ENCODE data around the gene TRIM63. TPM values are rescaled to one million over a fixed set of nuclear protein-coding genes. Genes with fewer than 3 reads are reported as not detected.

TRIM63 gene
- total and polyA plus RNA-seq, 9 of the 15 experiments (the other 6 are each of a cell fraction or from before 2014, with no cell fraction given): 0.08 to 0.57 (median 0.36) TPM

DNA sequence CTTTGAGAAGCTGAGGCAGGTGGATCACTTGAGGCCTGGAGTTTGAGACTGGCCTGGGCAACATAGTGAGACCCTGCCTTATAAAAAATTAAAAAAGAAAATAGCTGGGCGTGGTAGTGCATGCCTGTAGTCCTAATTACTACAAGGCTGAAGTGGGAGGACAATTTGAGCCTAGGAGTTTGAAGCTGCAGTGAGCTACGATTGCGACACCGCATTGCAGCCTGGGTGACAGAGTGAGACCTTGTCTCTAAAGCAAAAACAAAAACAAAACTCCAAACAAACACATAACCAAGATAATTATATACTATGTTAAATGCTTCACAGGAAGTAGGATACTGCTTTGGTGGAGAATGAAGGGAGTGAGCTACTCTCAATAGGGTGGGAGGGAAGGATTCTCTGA lies 64.2 kb downstream of the TRIM63 start (continued):
- TF ChIP-seq MAX (CRISPR knock-in tag; IDR thresholded peaks at IDR 0.05): no peak
- no peak for TF ChIP-seq NFRKB (IDR thresholded peaks at IDR 0.05; ENCODE audit: low read depth)
- 0 out of 2 replicates have a peak, but pooled peaks have one; percentile 19 for TF ChIP-seq IRF9 (tag; IDR thresholded peaks at IDR 0.05)
- TF ChIP-seq RFX1 (IDR thresholded peaks at IDR 0.05): no peak
- no peak for TF ChIP-seq TOE1 (IDR thresholded peaks at IDR 0.05; ENCODE audit: borderline replicate concordance)
- TF ChIP-seq TOE1 (CRISPR knock-in tag; IDR thresholded peaks at IDR 0.05; ENCODE audit: borderline replicate concordance, low read depth): no peak
- no peak for TF ChIP-seq PURB (CRISPR knock-in tag; IDR thresholded peaks at IDR 0.05; ENCODE audit: low read depth)

Small RNA genes lying within 50 kb of the gene (small RNA-seq; reads per million reads assigned to genes)
- gene RF00283 (not detected), gene RF00492 (not detected)

Other genes with a start within 250 kb of the TRIM63 start
Only the 7 nearest of the 17 such genes appear.
- gene PAFAH2, start 69.6 kb downstream of the TRIM63 start, total RNA-seq (2014; rRNA removed): 5.5 and 6.5 TPM in 2 replicates
- gene PAFAH2, start 69.6 kb downstream of the TRIM63 start, total RNA-seq (2014; rRNA removed; fragmentation: Illumina TruSeq; extraction: Trizol): 6.4 and 6.8 TPM in 2 replicates
- 6.3 and 6.4 TPM in 2 replicates for gene PAFAH2, start 69.6 kb downstream of the TRIM63 start, total RNA-seq (2015; rRNA removed; fragmentation: Illumina TruSeq; extraction: Trizol)
- gene PAFAH2, start 69.6 kb downstream of the TRIM63 start, total RNA-seq (2021): 4.7 and 5.9 TPM in 2 replicates
- gene PAFAH2, start 69.6 kb downstream of the TRIM63 start, polyA plus RNA-seq (2011; rRNA removed): 7.5 and 10.9 TPM in 2 replicates
- 7.0 and 8.7 TPM in 2 replicates for gene PAFAH2, start 69.6 kb downstream of the TRIM63 start, polyA plus RNA-seq (2014; fragmentation: Illumina TruSeq; extraction: Trizol)
- gene PAFAH2, start 69.6 kb downstream of the TRIM63 start, polyA plus RNA-seq (2014; fragmentation: Nextera tagmentation; extraction: Ambion mirVana): 1 to 10 TPM; 4.2 to 7.0 TPM
- gene PAFAH2, start 69.6 kb downstream of the TRIM63 start, polyA plus RNA-seq (2014; rRNA removed): 6.0 and 6.9 TPM in 2 replicates
- gene EXTL1, start 45.9 kb downstream of the TRIM63 start, total RNA-seq (2014; rRNA removed): 0.12 and 0.23 TPM in 2 replicates
- 0.04 TPM in 1 of 2 replicates, not detected in the other for gene EXTL1, start 45.9 kb downstream of the TRIM63 start, total RNA-seq (2014; rRNA removed; fragmentation: Illumina TruSeq; extraction: Trizol)
- 0.07 and 0.08 TPM in 2 replicates for gene EXTL1, start 45.9 kb downstream of the TRIM63 start, total RNA-seq (2015; rRNA removed; fragmentation: Illumina TruSeq; extraction: Trizol)
- gene EXTL1, start 45.9 kb downstream of the TRIM63 start, total RNA-seq (2021): 0.13 and 0.16 TPM in 2 replicates
- 0.07 and 0.11 TPM in 2 replicates for gene EXTL1, start 45.9 kb downstream of the TRIM63 start, polyA plus RNA-seq (2011; rRNA removed)
- 0.06 TPM in 1 of 2 replicates, not detected in the other for gene EXTL1, start 45.9 kb downstream of the TRIM63 start, polyA plus RNA-seq (2014; fragmentation: Illumina TruSeq; extraction: Trizol)
- gene EXTL1, start 45.9 kb downstream of the TRIM63 start, polyA plus RNA-seq (2014; fragmentation: Nextera tagmentation; extraction: Ambion mirVana): not detected
- 0.09 and 0.16 TPM in 2 replicates for gene EXTL1, start 45.9 kb downstream of the TRIM63 start, polyA plus RNA-seq (2014; rRNA removed)
- 0.18 TPM in 1 of 2 replicates, not detected in the other for gene SLC30A2, start 21.5 kb downstream of the TRIM63 start, total RNA-seq (2014; rRNA removed)
- gene SLC30A2, start 21.5 kb downstream of the TRIM63 start, total RNA-seq (2014; rRNA removed; fragmentation: Illumina TruSeq; extraction: Trizol): not detected in 2 replicates
- not detected in 2 replicates for gene SLC30A2, start 21.5 kb downstream of the TRIM63 start, total RNA-seq (2015; rRNA removed; fragmentation: Illumina TruSeq; extraction: Trizol)
- gene SLC30A2, start 21.5 kb downstream of the TRIM63 start, total RNA-seq (2021): 0.11 and 0.13 TPM in 2 replicates
- gene SLC30A2, start 21.5 kb downstream of the TRIM63 start, polyA plus RNA-seq (2011; rRNA removed): 0.07 and 0.08 TPM in 2 replicates
- 0.07 TPM in 1 of 2 replicates, not detected in the other for gene SLC30A2, start 21.5 kb downstream of the TRIM63 start, polyA plus RNA-seq (2014; fragmentation: Illumina TruSeq; extraction: Trizol)
- gene SLC30A2, start 21.5 kb downstream of the TRIM63 start, polyA plus RNA-seq (2014; fragmentation: Nextera tagmentation; extraction: Ambion mirVana): under 1 TPM; 0.01 to 0.06 TPM
- 0.03 TPM in 1 of 2 replicates, not detected in the other for gene SLC30A2, start 21.5 kb downstream of the TRIM63 start, polyA plus RNA-seq (2014; rRNA removed)
- gene PDIK1L, start 44.2 kb upstream of the TRIM63 start, total RNA-seq (2014; rRNA removed): 12.8 and 13.7 TPM in 2 replicates
- gene PDIK1L, start 44.2 kb upstream of the TRIM63 start, total RNA-seq (2014; rRNA removed; fragmentation: Illumina TruSeq; extraction: Trizol): 30.2 and 36.1 TPM in 2 replicates
- gene PDIK1L, start 44.2 kb upstream of the TRIM63 start, total RNA-seq (2015; rRNA removed; fragmentation: Illumina TruSeq; extraction: Trizol): 21.6 and 23.3 TPM in 2 replicates
- gene PDIK1L, start 44.2 kb upstream of the TRIM63 start, total RNA-seq (2021): 26.3 TPM in 2 replicates
- 23.8 and 24.5 TPM in 2 replicates for gene PDIK1L, start 44.2 kb upstream of the TRIM63 start, polyA plus RNA-seq (2011; rRNA removed)
- 19.8 and 20.0 TPM in 2 replicates for gene PDIK1L, start 44.2 kb upstream of the TRIM63 start, polyA plus RNA-seq (2014; fragmentation: Illumina TruSeq; extraction: Trizol)
- gene PDIK1L, start 44.2 kb upstream of the TRIM63 start, polyA plus RNA-seq (2014; fragmentation: Nextera tagmentation; extraction: Ambion mirVana): 10 to 100 TPM; 14.7 to 21.5 TPM
- 13.6 and 13.9 TPM in 2 replicates for gene PDIK1L, start 44.2 kb upstream of the TRIM63 start, polyA plus RNA-seq (2014; rRNA removed)
- 0.64 and 0.69 TPM in 2 replicates for gene FAM110D, start 91.4 kb upstream of the TRIM63 start, total RNA-seq (2014; rRNA removed)
- gene FAM110D, start 91.4 kb upstream of the TRIM63 start, total RNA-seq (2014; rRNA removed; fragmentation: Illumina TruSeq; extraction: Trizol): 0.26 and 0.33 TPM in 2 replicates
- 0.29 and 0.34 TPM in 2 replicates for gene FAM110D, start 91.4 kb upstream of the TRIM63 start, total RNA-seq (2015; rRNA removed; fragmentation: Illumina TruSeq; extraction: Trizol)
- gene FAM110D, start 91.4 kb upstream of the TRIM63 start, total RNA-seq (2021): 0.58 and 0.62 TPM in 2 replicates
- gene FAM110D, start 91.4 kb upstream of the TRIM63 start, polyA plus RNA-seq (2011; rRNA removed): 0.60 and 0.67 TPM in 2 replicates
- gene FAM110D, start 91.4 kb upstream of the TRIM63 start, polyA plus RNA-seq (2014; fragmentation: Illumina TruSeq; extraction: Trizol): 0.18 and 0.33 TPM in 2 replicates
- under 1 TPM; 0.04 to 0.11 TPM for gene FAM110D, start 91.4 kb upstream of the TRIM63 start, polyA plus RNA-seq (2014; fragmentation: Nextera tagmentation; extraction: Ambion mirVana)
- gene FAM110D, start 91.4 kb upstream of the TRIM63 start, polyA plus RNA-seq (2014; rRNA removed): 0.80 and 1.1 TPM in 2 replicates
- gene C1orf232, start 101.3 kb upstream of the TRIM63 start, total RNA-seq (2014; rRNA removed): not detected in 2 replicates
- not detected in 2 replicates for gene C1orf232, start 101.3 kb upstream of the TRIM63 start, total RNA-seq (2014; rRNA removed; fragmentation: Illumina TruSeq; extraction: Trizol)
- not detected in 2 replicates for gene C1orf232, start 101.3 kb upstream of the TRIM63 start, total RNA-seq (2015; rRNA removed; fragmentation: Illumina TruSeq; extraction: Trizol)
- not detected in 2 replicates for gene C1orf232, start 101.3 kb upstream of the TRIM63 start, total RNA-seq (2021)
- gene C1orf232, start 101.3 kb upstream of the TRIM63 start, polyA plus RNA-seq (2011; rRNA removed): not detected in 2 replicates
- gene C1orf232, start 101.3 kb upstream of the TRIM63 start, polyA plus RNA-seq (2014; fragmentation: Illumina TruSeq; extraction: Trizol): not detected in 2 replicates
- gene C1orf232, start 101.3 kb upstream of the TRIM63 start, polyA plus RNA-seq (2014; fragmentation: Nextera tagmentation; extraction: Ambion mirVana): not detected
- gene C1orf232, start 101.3 kb upstream of the TRIM63 start, polyA plus RNA-seq (2014; rRNA removed): not detected in 2 replicates
- 233 and 259 TPM in 2 replicates for gene ZNF593, start 102.3 kb upstream of the TRIM63 start, total RNA-seq (2014; rRNA removed)
- 16.2 and 32.2 TPM in 2 replicates for gene ZNF593, start 102.3 kb upstream of the TRIM63 start, total RNA-seq (2014; rRNA removed; fragmentation: Illumina TruSeq; extraction: Trizol)
- gene ZNF593, start 102.3 kb upstream of the TRIM63 start, total RNA-seq (2015; rRNA removed; fragmentation: Illumina TruSeq; extraction: Trizol): 66.3 and 76.7 TPM in 2 replicates
- gene ZNF593, start 102.3 kb upstream of the TRIM63 start, total RNA-seq (2021): 125 and 144 TPM in 2 replicates
- 48.2 and 51.6 TPM in 2 replicates for gene ZNF593, start 102.3 kb upstream of the TRIM63 start, polyA plus RNA-seq (2011; rRNA removed)
- gene ZNF593, start 102.3 kb upstream of the TRIM63 start, polyA plus RNA-seq (2014; fragmentation: Illumina TruSeq; extraction: Trizol): 37.2 and 58.8 TPM in 2 replicates
- 10 to 100 TPM in 1 of 2 experiments, 1 to 10 TPM in 1; 9.8 to 27.1 TPM for gene ZNF593, start 102.3 kb upstream of the TRIM63 start, polyA plus RNA-seq (2014; fragmentation: Nextera tagmentation; extraction: Ambion mirVana)
- gene ZNF593, start 102.3 kb upstream of the TRIM63 start, polyA plus RNA-seq (2014; rRNA removed): 313 and 334 TPM in 2 replicates